MM.1S (cell line): ENCODE data around the gene KCNMA1.

Experiments
- DNase-seq: peaks from one replicate; pipeline ENCODE4 v3.0.0-alpha.2; 2015
- H2AFZ ChIP-seq: fragments of 300-600 bp; sonication (generic); 2 replicates; pipeline ENCODE4 v1.6.0; 2016; ENCODE audit warnings: antibody characterized with exemption, low read length
- H3F3A ChIP-seq: fragments of 300-600 bp; sonication (generic); 2 replicates; pipeline ENCODE4 v1.6.1; 2016; ENCODE audit warnings: mild to moderate bottlenecking, antibody characterized with exemption, low read length, moderate library complexity, mixed read lengths; ENCODE audit not compliant: insufficient read depth
- H3K27ac ChIP-seq: fragments of 300-600 bp; sonication (generic); 2 replicates; pipeline ENCODE4 v1.5.1; 2016; ENCODE audit warnings: mild to moderate bottlenecking, low read length
- H3K27me3 ChIP-seq: fragments of 300-600 bp; sonication (generic); replicated peaks from 2 replicates; pipeline ENCODE4 v1.6.0; 2016; ENCODE audit warnings: low read length; ENCODE audit not compliant: insufficient read depth
- H3K36me3 ChIP-seq: fragments of 300-600 bp; sonication (generic); replicated peaks from 2 replicates; pipeline ENCODE4 v1.6.1; 2016; ENCODE audit warnings: mild to moderate bottlenecking, low read length, mixed read lengths; ENCODE audit not compliant: insufficient read depth
- H3K4me1 ChIP-seq: fragments of 300-600 bp; sonication (generic); 2 replicates; pipeline ENCODE4 v1.6.1; 2016; ENCODE audit warnings: low read length, mixed read lengths
- H3K4me2 ChIP-seq: fragments of 300-600 bp; sonication (generic); 2 replicates; pipeline ENCODE4 v1.6.0; 2016; ENCODE audit warnings: low read depth, low read length
- H3K4me3 ChIP-seq: fragments of 300-600 bp; sonication (generic); 2 replicates; pipeline ENCODE4 v1.5.1; 2016; ENCODE audit warnings: low read length, mixed read lengths
- H3K79me2 ChIP-seq: fragments of 300-600 bp; sonication (generic); 2 replicates; pipeline ENCODE4 v1.6.1; 2016; ENCODE audit warnings: mixed run types, low read length, mixed read lengths
- H3K9ac ChIP-seq: fragments of 300-600 bp; sonication (generic); 2 replicates; pipeline ENCODE4 v1.6.1; 2016; ENCODE audit warnings: low read length, mixed read lengths
- H3K9me2 ChIP-seq: fragments of 300-600 bp; sonication (generic); replicated peaks from 2 replicates; pipeline ENCODE4 v1.6.1; 2016; ENCODE audit warnings: mild to moderate bottlenecking, low read length, mixed read lengths; ENCODE audit not compliant: insufficient read depth
- H3K9me3 ChIP-seq: fragments of 300-600 bp; sonication (generic); replicated peaks from 2 replicates; pipeline ENCODE4 v1.6.1; 2016; ENCODE audit warnings: mild to moderate bottlenecking, low read length, mixed read lengths; ENCODE audit not compliant: insufficient read depth
- H4K20me1 ChIP-seq: fragments of 300-600 bp; sonication (generic); 2 replicates; pipeline ENCODE4 v1.6.1; 2016; ENCODE audit warnings: mild to moderate bottlenecking, low read length, moderate library complexity, mixed read lengths; ENCODE audit not compliant: insufficient read depth
- EZH2 ChIP-seq: fragments of 300-600 bp; sonication (generic); optimal IDR thresholded peaks from 2 replicates; pipeline ENCODE3; 2017; ENCODE audit warnings: low read depth, mild to moderate bottlenecking, antibody characterized with exemption, low read length, mixed read lengths
- EZH2phosphoT487 ChIP-seq: fragments of 300-600 bp; sonication (generic); IDR thresholded peaks from 2 replicates; pipeline ENCODE4 v1.6.1; 2018; ENCODE audit warnings: antibody characterized with exemption, low read length
- TF ChIP-seq, protein P1 (sequence below): fragments of 300-600 bp; sonication (generic); IDR thresholded peaks from 2 replicates; pipeline ENCODE4 v1.5.1; 2016; ENCODE audit warnings: antibody characterized with exemption, low read length, mixed read lengths

The KCNMA1 gene

DNA sequence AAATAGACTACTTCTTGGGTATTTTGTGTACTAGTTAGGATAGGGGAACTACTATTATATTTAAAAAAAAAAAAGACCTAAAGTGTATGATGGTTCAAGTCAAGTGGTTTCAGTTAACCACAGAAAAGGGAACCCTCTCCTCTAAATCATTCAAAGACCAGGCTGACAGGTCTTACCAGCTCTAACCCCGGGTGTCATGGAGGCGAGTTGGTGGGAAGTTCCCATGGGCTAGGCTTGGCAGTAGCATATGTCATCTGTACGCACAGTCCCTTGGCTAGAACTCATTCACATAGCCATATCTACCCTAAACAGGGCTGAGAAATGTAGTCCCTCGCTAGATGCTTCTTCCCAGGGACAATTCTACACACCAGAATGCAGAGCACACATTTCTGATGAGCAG, 37.7 kb upstream of the KCNMA1 start:
- no peak for DNase-seq
- Histone ChIP-seq H3K9ac (no peak overlapping the region), H2AFZ (no peak overlapping the region), H3K27ac (no peak overlapping the region), H3K4me3 (no peak overlapping the region), H3F3A (no peaks in the 10 kb centered on the region), H3K9me2 (no peaks in the 10 kb centered on the region), H3K27me3 (no peaks in the 10 kb centered on the region), H3K9me3 (no peaks in the 10 kb centered on the region), H4K20me1 (no peaks in the 10 kb centered on the region), H3K4me1 (no peaks in the 10 kb centered on the region), H3K79me2 (no peaks in the 10 kb centered on the region), H3K36me3 (no peaks in the 10 kb centered on the region), H3K4me2 (no peak overlapping the region)
- TF ChIP-seq, protein P1, sequence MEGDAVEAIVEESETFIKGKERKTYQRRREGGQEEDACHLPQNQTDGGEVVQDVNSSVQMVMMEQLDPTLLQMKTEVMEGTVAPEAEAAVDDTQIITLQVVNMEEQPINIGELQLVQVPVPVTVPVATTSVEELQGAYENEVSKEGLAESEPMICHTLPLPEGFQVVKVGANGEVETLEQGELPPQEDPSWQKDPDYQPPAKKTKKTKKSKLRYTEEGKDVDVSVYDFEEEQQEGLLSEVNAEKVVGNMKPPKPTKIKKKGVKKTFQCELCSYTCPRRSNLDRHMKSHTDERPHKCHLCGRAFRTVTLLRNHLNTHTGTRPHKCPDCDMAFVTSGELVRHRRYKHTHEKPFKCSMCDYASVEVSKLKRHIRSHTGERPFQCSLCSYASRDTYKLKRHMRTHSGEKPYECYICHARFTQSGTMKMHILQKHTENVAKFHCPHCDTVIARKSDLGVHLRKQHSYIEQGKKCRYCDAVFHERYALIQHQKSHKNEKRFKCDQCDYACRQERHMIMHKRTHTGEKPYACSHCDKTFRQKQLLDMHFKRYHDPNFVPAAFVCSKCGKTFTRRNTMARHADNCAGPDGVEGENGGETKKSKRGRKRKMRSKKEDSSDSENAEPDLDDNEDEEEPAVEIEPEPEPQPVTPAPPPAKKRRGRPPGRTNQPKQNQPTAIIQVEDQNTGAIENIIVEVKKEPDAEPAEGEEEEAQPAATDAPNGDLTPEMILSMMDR: no peak
- TF ChIP-seq EZH2: no peak
- no peak for TF ChIP-seq EZH2phosphoT487

DNA sequence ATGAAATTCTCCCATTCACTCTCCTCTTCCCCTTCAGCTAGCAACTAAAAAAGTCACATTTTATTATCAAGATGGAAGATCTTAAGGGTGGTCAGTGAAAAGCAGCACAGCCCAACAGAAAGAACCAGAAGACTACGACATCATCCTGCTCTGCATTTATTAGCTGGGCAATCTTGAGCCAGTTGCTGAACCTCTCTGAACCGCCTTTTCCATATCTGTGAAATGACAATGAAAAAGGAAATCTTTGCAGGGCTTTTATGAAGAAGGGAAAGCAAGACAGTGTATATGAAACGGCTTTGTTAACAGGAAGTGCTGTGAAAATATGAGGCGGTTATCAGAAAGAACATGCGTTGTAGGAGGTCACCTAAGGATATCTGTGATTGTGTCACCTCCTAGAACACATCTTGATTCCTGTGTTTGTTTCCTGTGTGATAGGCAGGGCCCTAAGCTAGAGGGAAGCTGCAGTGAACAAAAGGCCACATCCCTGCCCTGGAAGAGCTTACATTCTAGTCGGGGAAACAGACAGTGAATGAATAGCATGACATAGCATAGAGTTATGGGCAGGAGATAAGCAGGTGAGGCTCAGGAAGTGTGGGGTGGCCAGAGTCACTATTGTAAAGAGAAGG, 36.0 kb upstream of the KCNMA1 start:
- H3K4me3 ChIP-seq: no peak overlapping the region
- H3F3A ChIP-seq: no peaks in the 10 kb centered on the region
- H4K20me1 ChIP-seq: no peaks in the 10 kb centered on the region
- H3K9ac ChIP-seq: no peak overlapping the region
- no peaks in the 10 kb centered on the region for H3K27me3 ChIP-seq
- no peaks in the 10 kb centered on the region for H3K79me2 ChIP-seq
- no peak for DNase-seq
- no peak overlapping the region for H2AFZ ChIP-seq
- no peak overlapping the region for H3K27ac ChIP-seq
- H3K9me2 ChIP-seq: no peaks in the 10 kb centered on the region
- TF ChIP-seq EZH2phosphoT487 (no peak), EZH2 (no peak)
- TF ChIP-seq, protein P1: no peak
- no peaks in the 10 kb centered on the region for H3K36me3 ChIP-seq
- no peaks in the 10 kb centered on the region for H3K4me1 ChIP-seq
- no peak overlapping the region for H3K4me2 ChIP-seq
- H3K9me3 ChIP-seq: no peaks in the 10 kb centered on the region

DNA sequence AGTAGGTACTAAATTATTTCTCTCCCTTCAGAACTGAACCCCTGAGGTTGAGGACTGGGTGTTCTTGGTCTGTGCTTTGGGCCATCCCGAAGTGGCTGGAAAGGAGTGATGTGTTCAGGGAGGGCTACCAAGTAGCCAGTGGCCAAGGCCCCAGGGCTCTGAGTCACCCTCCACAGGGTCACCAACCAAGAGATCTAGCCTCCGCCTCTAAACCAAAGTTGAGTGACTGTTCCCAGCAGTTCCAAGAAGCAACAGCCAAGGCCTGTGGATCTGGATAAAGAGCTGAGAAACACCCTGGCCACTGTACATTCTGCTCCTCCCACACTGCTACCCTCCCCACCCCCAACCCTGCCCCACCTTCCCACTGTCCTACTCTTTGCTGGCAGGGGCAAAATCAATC, 35.5 kb upstream of the KCNMA1 start:
- DNase-seq: no peak
- H3K27ac ChIP-seq: no peak overlapping the region
- H4K20me1 ChIP-seq: no peaks in the 10 kb centered on the region
- no peak overlapping the region for H2AFZ ChIP-seq
- no peaks in the 10 kb centered on the region for H3K36me3 ChIP-seq
- no peaks in the 10 kb centered on the region for H3K4me1 ChIP-seq
- TF ChIP-seq, protein P1: no peak
- TF ChIP-seq EZH2phosphoT487 (no peak), EZH2 (no peak)
- H3K4me3 ChIP-seq: no peak overlapping the region
- H3F3A ChIP-seq: no peaks in the 10 kb centered on the region
- no peaks in the 10 kb centered on the region for H3K27me3 ChIP-seq
- no peaks in the 10 kb centered on the region for H3K9me2 ChIP-seq
- H3K79me2 ChIP-seq: no peaks in the 10 kb centered on the region
- H3K4me2 ChIP-seq: no peak overlapping the region
- no peaks in the 10 kb centered on the region for H3K9me3 ChIP-seq
- no peak overlapping the region for H3K9ac ChIP-seq
